Activated naive CD4-positive, alpha-beta T cell treated with anti-CD3 and anti-CD28 coated beads for 36 hours (primary cell): ENCODE measurements around the gene C19orf12. TPM values are rescaled to one million over a fixed set of nuclear protein-coding genes. Genes with fewer than 3 reads are reported as not detected.
A peak's percentile ranks its signal among the peaks of the same experiment; 100 is the strongest.
"Not testable (repeated sequence)": the region's sequence is repeated elsewhere in the genome, so short reads cannot be mapped to it uniquely, and the experiment has no call there.

Experiments used
- CTCF ChIA-PET: fragments of 350-600 bp; sonication (Branson Sonifier 250); formaldehyde crosslinking; loops from one replicate; lab custom pipeline; 2021; ENCODE audit warnings: antibody characterized with exemption; lab: Charles Lee
- DNase-seq: peaks from one replicate; pipeline ENCODE4 v3.0.0-alpha.2; 2020
- H3K27ac Mint-ChIP-seq: one replicate; pipeline ENCODE4 v1.8.0; 2021; ENCODE audit warnings: mild to moderate bottlenecking, mixed read lengths
- H3K27me3 Mint-ChIP-seq: one replicate; pipeline ENCODE4 v1.8.0; 2021; ENCODE audit warnings: low read depth, mixed read lengths
- H3K36me3 Mint-ChIP-seq: one replicate; pipeline ENCODE4 v1.8.0; 2021; ENCODE audit warnings: low read depth, mixed read lengths
- H3K4me1 Mint-ChIP-seq: one replicate; pipeline ENCODE4 v1.8.0; 2021; ENCODE audit warnings: low read depth, mixed read lengths
- H3K4me3 Mint-ChIP-seq: one replicate; pipeline ENCODE4 v1.8.0; 2021; ENCODE audit warnings: mild to moderate bottlenecking, moderate library complexity, mixed read lengths
- H3K9me3 Mint-ChIP-seq: one replicate; pipeline ENCODE4 v1.8.0; 2021; ENCODE audit warnings: mixed read lengths
- intact Hi-C: fragments of 100-400 bp; cut with micrococcal nuclease; formaldehyde crosslinking; loops from one replicate; pipeline ENCODE4 v1.15.1; 2023
- total RNA-seq, 2 experiments: library from RNA; stranded (reverse); gene quantifications; one replicate each; pipeline ENCODE4 v1.2.3, GENCODE V29; 2021

C19orf12 gene
- total RNA-seq, 2 experiments from 2014 or later = 21.6 to 24.3 TPM

DNA sequence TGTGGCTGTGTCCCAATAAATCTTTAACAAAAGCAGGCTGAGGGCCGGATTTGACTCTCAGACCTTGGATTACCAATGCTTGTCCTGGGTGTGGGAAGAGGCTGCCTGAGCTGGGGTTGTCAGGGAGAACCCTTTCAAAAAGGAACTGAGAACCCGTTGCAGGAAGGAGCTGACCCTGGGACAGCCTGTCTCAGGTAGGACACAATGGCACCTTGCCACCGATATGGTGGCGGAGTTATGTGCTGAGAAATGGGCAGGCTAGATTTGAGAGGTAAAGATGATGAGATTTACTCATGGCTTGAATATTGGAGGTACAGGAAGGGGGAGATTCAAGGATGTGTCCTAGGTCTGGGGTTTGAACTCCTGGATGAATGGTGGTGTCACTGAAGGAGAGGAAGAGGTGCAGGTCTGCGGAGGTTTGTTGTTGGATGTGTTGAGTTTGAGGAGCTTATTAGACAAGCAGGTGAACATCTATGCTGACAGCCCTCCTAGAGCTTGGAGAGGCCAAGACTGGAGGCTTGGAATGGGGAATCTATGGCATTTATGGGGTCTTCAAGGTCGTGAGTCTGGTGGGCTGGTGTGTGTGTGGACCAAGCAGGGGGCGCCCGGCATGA lies 42.6 kb downstream of the C19orf12 start:
- Mint-ChIP-seq H3K4me1 (peaks cover 93% of the 10 kb centered on the region), H3K36me3 (peaks cover 48% of the 10 kb centered on the region)
- intact Hi-C loops = loop anchor here (1.0 to 5.0 kb wide), 3 partner anchors 43 to 270 kb away; partner anchors contain the start of genes C19orf12 and URI1

GRCh38 chr19:29671393-29672160 lies 43.5 kb downstream of the C19orf12 start:
- H3K27ac Mint-ChIP-seq = peak overlapping the region; percentile 96
- H3K4me3 Mint-ChIP-seq = peak overlapping the region; percentile 69
- peak; percentile 96 for DNase-seq
- CTCF ChIA-PET = interaction anchor here (0.6 to 3.9 kb wide), 11 partner anchors 9 to 65 kb away, joined by 3 to 34 read pairs (median 7); partner anchors contain the start of gene C19orf12
- no peaks in the 10 kb centered on the region for H3K9me3 Mint-ChIP-seq
- H3K27me3 Mint-ChIP-seq = no peaks in the 10 kb centered on the region
- H3K4me1 Mint-ChIP-seq = peaks cover 91% of the 10 kb centered on the region
- H3K36me3 Mint-ChIP-seq = peaks cover 56% of the 10 kb centered on the region
- intact Hi-C loops = loop anchor here (1.0 to 5.0 kb wide), 6 partner anchors 9 to 271 kb away; partner anchors contain the start of genes C19orf12 and URI1

More for the DNA sequence above, 42.6 kb downstream of the C19orf12 start:
- CTCF ChIA-PET = interaction anchor here (0.9 to 3.9 kb wide), 13 partner anchors 8 to 96 kb away, joined by 3 to 34 read pairs (median 7); partner anchors contain the start of gene C19orf12
- Mint-ChIP-seq H3K27me3 (no peaks in the 10 kb centered on the region), H3K27ac (peak overlapping the region; percentile 96), H3K9me3 (no peaks in the 10 kb centered on the region), H3K4me3 (peak overlapping the region; percentile 69)
- peak; percentile 36 for DNase-seq

DNA sequence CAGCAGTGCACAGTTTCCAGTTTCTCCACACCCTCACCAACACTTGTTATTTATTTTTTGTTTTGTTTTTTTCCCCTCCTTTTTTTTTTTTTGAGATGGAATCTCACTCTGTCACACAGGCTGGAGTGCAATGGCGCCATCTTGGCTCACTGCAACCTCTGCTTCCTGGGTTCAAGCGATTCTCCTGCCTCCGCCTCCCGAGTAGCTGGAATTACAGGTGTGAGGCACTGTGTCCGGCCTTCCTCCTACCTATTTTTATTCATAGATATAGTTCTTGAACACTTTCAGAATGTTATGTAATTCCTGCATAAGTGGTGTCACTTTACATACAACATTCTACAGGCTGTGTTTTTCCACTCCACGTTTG lies 44.1 kb downstream of the C19orf12 start:
- H3K9me3 Mint-ChIP-seq, H3K27me3 Mint-ChIP-seq, DNase-seq: not testable (repeated sequence)
- Mint-ChIP-seq H3K4me1 (peaks cover 87% of the 10 kb centered on the region), H3K27ac (peak overlapping the region; percentile 96), H3K4me3 (peak overlapping the region; percentile 69), H3K36me3 (peaks cover 57% of the 10 kb centered on the region)
- intact Hi-C loops = loop anchor here (1.0 to 5.0 kb wide), 4 partner anchors 9 to 271 kb away; partner anchors contain the start of gene URI1
- CTCF ChIA-PET = interaction anchor here (1.0 to 3.9 kb wide), 7 partner anchors 10 to 64 kb away, joined by 3 to 34 read pairs (median 10); partner anchors contain the start of gene C19orf12

- DNase-seq = no peak
- H3K4me1 Mint-ChIP-seq = peaks cover 79% of the 10 kb centered on the region
- no peaks in the 10 kb centered on the region for H3K27me3 Mint-ChIP-seq
- H3K27ac Mint-ChIP-seq = peak overlapping the region; percentile 96
- H3K4me3 Mint-ChIP-seq = no peak overlapping the region
- intact Hi-C loops = loop anchor here (2.0 to 5.0 kb wide), 2 partner anchors 47 to 272 kb away; partner anchors contain the start of gene URI1
- peaks cover 51% of the 10 kb centered on the region for H3K36me3 Mint-ChIP-seq
- no peaks in the 10 kb centered on the region for H3K9me3 Mint-ChIP-seq
- CTCF ChIA-PET = no interaction called here
Observed at GRCh38 chr19:29670255-29670654, 44.8 kb downstream of the C19orf12 start.

DNA sequence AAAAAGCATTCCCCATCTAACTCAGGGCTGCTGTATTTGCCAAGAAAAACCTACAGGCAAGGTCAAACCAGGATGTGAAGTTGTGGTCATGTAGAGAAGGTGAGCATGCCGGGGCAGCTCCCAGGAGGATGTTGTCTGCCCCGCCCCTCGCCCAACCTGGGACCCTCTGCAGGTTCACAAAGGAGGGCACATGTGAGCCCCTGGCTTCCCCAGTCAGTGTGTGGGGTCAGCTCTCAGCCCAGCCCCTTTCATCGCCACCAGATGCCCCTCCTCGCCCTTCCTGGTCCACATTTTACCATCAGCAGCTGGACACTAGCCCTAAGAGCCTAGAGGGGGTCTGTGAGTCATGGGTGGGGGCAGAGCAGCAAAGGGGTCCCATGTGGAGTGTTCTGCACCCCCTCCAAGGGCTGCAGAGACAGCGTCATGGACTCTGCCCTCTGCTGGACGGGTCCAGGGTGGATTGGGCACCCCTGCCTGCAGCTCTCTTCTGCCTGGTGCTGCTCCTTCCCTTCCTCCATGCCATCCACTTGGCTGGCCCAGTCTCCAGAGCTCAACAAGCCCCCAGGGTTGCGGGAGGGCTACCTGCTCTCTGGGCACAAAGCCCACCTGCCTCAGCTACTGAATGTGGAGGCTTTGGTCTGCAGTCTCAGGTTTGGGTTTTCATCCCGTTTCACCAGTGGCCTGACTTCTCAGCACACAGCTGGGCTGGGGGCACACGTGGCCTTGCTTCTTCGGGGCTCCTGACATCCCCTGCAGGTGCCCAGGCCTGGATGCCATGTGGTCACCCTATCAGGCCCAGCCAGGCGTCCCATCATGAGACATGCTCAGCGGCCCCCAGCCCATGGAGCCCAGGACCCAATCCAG lies 46.1 kb downstream of the C19orf12 start:
- Mint-ChIP-seq H3K4me1 (peaks cover 80% of the 10 kb centered on the region), H3K4me3 (peak overlapping the region; percentile 97), H3K9me3 (no peaks in the 10 kb centered on the region), H3K36me3 (peaks cover 47% of the 10 kb centered on the region), H3K27ac (peak overlapping the region; percentile 96), H3K27me3 (no peaks in the 10 kb centered on the region)
- intact Hi-C loops = loop anchor here (1.0 to 10.0 kb wide), 4 partner anchors 59 to 1874 kb away; partner anchors contain the start of gene UQCRFS1
- CTCF ChIA-PET = interaction anchor here (0.9 to 10.1 kb wide), 10 partner anchors 9 to 60 kb away, joined by 3 to 102 read pairs (median 8); partner anchors contain the start of genes C19orf12 and POP4
- no peak for DNase-seq

DNA sequence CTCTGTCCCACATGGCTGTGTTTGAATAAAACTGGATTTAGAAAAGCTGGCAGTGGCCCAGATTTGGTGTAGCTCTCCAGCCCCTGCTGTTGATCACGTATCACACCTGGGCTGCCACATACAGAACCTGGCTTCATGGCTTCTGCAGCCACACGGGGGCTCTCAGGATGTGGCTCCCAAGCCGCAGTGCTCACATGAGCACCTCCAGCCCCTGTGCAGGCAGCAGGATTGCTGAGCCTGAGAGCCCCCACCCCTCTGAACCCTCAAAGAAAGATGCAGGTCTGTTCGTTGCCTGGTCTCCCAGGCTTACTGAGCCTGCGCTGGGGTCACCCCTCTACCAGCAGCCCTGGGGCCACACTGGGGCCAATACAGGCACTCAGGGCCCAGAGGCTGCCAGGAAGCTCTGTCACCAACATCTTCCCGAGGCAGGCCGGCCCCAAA lies 47.1 kb downstream of the C19orf12 start:
- CTCF ChIA-PET = interaction anchor here (0.6 to 10.1 kb wide), 17 partner anchors 10 to 278 kb away, joined by 3 to 102 read pairs (median 5); partner anchors contain the start of genes C19orf12 and POP4
- Mint-ChIP-seq H3K36me3 (peaks cover 39% of the 10 kb centered on the region), H3K9me3 (no peaks in the 10 kb centered on the region), H3K4me1 (peaks cover 77% of the 10 kb centered on the region), H3K27me3 (no peaks in the 10 kb centered on the region), H3K4me3 (peak overlapping the region; percentile 97), H3K27ac (peak overlapping the region; percentile 96)
- intact Hi-C loops = loop anchor here (1.0 to 10.0 kb wide), 4 partner anchors 58 to 1873 kb away; partner anchors contain the start of gene UQCRFS1
- peak; percentile 78 for DNase-seq

- intact Hi-C loops = loop anchor here (5.0 to 10.0 kb wide), 3 partner anchors 455 to 1873 kb away; partner anchors contain the start of gene UQCRFS1
- H3K36me3 Mint-ChIP-seq = peaks cover 35% of the 10 kb centered on the region
- peak overlapping the region; percentile 96 for H3K27ac Mint-ChIP-seq
- H3K9me3 Mint-ChIP-seq = no peaks in the 10 kb centered on the region
- H3K4me3 Mint-ChIP-seq = peak overlapping the region; percentile 97
- CTCF ChIA-PET = interaction anchor here (0.6 to 10.1 kb wide), 16 partner anchors 10 to 279 kb away, joined by 3 to 102 read pairs (median 6); partner anchors contain the start of genes C19orf12 and POP4
- H3K4me1 Mint-ChIP-seq = peaks cover 77% of the 10 kb centered on the region
- no peaks in the 10 kb centered on the region for H3K27me3 Mint-ChIP-seq
- no peak for DNase-seq
Observed at GRCh38 chr19:29667387-29667783, 47.7 kb downstream of the C19orf12 start.

DNA sequence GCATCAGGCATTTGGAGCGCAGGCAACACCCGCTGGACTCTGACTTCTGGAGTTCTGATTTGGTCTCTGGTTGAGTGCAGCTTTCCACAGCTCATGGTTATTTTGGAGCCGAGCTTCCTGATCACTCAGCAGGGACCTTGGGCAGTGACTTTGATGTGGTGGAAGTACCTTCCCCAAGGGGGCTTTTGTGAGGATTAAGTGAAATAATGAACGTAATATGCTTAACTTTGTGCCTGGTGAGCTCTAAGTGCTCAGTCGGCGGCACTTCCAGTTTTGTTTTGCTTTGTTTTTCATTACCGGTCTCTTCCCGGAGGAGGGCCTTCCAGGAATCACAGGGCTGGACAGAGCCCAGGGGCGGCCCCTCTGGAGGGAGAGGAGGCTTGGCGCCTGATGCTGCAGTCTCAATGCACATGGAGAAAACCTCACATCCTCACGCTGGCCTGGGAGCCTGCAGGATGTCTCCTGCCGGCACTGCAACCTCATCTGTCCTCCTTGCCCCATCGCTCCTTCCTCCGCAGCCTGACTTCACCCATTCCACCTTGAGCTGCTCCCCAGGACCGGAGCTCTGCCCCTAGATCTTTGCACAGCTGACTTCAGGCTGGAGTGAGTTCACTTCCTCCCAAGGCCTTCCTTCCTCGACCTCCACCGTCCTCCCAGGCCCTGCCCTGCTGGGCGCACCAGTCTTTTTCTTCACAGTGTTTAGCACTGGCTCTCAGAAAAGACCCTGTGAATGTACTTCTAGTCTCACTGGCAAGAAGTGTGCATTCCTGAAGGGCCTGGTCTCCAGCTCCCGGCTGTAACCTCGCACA lies 48.3 kb downstream of the C19orf12 start:
- CTCF ChIA-PET = interaction anchor here (0.6 to 10.1 kb wide), 14 partner anchors 12 to 169 kb away, joined by 3 to 102 read pairs (median 5); partner anchors contain the start of genes C19orf12 and POP4
- peak; percentile 50 for DNase-seq
- peaks cover 75% of the 10 kb centered on the region for H3K4me1 Mint-ChIP-seq
- no peaks in the 10 kb centered on the region for H3K9me3 Mint-ChIP-seq
- no peaks in the 10 kb centered on the region for H3K27me3 Mint-ChIP-seq
- H3K36me3 Mint-ChIP-seq = peaks cover 35% of the 10 kb centered on the region
- H3K4me3 Mint-ChIP-seq = peak overlapping the region; percentile 97
- intact Hi-C loops = loop anchor here (5.0 to 10.0 kb wide), 3 partner anchors 454 to 1872 kb away; partner anchors contain the start of gene UQCRFS1
- peak overlapping the region; percentile 96 for H3K27ac Mint-ChIP-seq

- CTCF ChIA-PET = interaction anchor here (0.8 to 10.1 kb wide), 11 partner anchors 10 to 57 kb away, joined by 3 to 102 read pairs (median 4); partner anchors contain the start of genes C19orf12 and POP4
- peaks cover 30% of the 10 kb centered on the region for H3K36me3 Mint-ChIP-seq
- H3K4me1 Mint-ChIP-seq = peaks cover 73% of the 10 kb centered on the region
- no peaks in the 10 kb centered on the region for H3K9me3 Mint-ChIP-seq
- no peaks in the 10 kb centered on the region for H3K27me3 Mint-ChIP-seq
- intact Hi-C loops = loop anchor here (1.0 to 10.0 kb wide), 8 partner anchors 7 to 1871 kb away; partner anchors contain the start of genes POP4 and UQCRFS1
- peak overlapping the region; percentile 96 for H3K27ac Mint-ChIP-seq
- DNase-seq = peak; percentile 51
- H3K4me3 Mint-ChIP-seq = peak overlapping the region; percentile 97
Observed at GRCh38 chr19:29665826-29666577, 49.1 kb downstream of the C19orf12 start.
